HG03521 (cell line): ENCODE measurements around the gene GRIA1.

Experiments
- ATAC-seq: cut with Tn5 transposase; IDR thresholded peaks from one replicate; pipeline ENCODE4 v1.9.1; 2021; ENCODE audit warnings: mild to moderate bottlenecking, moderate library complexity; ENCODE audit not compliant: unreplicated experiment

The GRIA1 gene

GRCh38 chr5:153496835-153497234, 6.4 kb downstream of the GRIA1 start:
- no peak for ATAC-seq

DNA sequence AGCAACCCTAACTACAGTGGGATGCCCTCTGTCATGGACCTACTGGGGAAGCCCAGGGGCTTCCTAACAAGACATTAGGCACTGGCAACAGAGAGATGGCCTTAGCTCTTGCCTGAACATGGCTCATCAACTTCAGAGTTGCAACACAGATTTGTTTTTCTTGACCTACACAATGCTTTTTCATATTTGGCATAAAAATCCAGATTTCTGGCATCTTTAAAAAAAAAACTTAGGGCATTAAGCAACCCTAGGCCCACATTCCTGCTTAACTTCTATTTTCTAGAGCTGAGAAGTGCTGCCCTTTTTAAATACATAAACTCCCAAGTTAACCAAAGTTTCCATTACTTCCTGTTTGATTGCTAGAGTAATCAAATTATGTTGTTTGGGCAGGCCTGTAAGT, 8.0 kb downstream of the GRIA1 start:
- ATAC-seq = no peak

- ATAC-seq = no peak
Measured at GRCh38 chr5:153500178-153500577, 9.7 kb downstream of the GRIA1 start.

DNA sequence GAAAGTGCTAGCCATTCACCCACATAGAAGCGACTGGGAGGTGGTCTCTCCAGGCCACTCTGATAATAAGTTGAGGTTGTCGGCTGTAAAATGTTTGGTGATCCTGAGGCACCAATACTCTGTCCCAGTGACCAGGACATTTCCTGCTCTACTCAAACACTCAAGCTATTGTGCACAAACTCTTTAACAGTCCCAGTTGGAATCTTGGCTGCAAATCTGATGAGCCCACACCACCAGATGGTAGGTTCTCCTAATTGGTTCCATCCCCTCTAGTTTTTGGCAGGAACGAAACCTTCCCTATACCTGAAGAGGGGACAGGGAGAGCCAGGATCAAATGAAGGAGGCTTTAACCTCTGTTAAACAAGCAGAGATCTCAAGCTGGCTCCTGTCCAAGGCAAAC, 14.3 kb downstream of the GRIA1 start:
- ATAC-seq = no peak

DNA sequence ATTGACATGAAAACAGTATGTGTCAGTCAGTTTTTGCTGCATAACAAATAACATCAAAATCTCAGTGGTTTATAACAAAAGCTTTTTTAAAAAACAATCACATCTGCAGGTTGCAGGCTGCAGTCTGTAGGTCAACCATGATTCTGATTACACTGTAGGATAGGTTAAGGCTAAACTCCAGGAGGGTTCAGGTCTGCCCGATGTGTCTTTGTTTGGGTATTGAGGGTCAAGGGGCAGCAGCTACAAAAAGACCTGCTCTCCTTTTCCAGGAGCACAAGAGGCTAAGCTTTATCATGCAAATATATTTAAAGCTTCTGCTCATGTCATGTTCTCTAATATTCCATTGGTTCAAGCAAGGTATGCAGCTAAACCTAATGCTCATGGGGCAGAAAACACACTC, 18.2 kb downstream of the GRIA1 start:
- no peak for ATAC-seq

GRCh38 chr5:153511622-153512021, 21.2 kb downstream of the GRIA1 start:
- no peak for ATAC-seq

DNA sequence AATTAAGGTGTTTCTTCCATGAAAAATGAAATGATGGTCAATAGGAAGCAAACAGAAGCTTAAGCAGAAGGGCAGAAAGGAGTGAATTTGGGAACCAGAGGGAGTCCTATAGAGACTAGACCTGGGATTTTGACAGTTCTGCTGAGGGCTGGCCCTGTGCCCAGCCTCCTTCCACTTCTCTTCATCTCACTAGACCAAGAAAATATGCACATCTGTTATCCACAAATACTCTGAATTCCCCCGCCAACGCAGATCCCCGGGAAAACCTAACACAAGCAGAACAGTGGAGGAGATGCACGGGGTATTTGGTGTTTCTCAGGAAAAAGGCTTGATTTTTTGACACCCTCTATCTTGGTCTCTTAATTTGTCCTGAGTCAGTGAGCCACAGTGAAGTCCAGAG, 22.7 kb downstream of the GRIA1 start:
- ATAC-seq = no peak

- no peak for ATAC-seq
Measured at GRCh38 chr5:153515301-153515700, 24.8 kb downstream of the GRIA1 start.

- no peak for ATAC-seq
Measured at GRCh38 chr5:153516504-153517240, 26.2 kb downstream of the GRIA1 start.

DNA sequence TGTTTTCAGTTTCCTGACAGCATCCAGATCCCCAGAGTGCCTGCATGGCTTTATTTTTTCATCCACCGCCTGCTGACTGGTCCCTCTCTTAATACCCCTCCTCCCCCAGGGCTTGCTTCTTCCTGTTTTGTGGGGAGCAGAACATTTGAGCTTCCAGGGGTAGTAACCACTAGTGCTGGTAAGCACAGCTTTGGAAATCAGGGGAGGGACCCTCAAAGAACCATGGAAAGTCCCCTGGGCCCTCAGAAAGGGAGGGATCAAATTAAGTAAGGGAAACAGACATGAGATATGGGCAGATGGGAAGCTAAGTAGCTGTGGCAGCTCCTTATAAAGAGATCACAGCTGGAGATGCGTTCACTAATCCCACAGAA, 26.8 kb downstream of the GRIA1 start:
- ATAC-seq = no peak

GRCh38 chr5:153520137-153520536, 29.7 kb downstream of the GRIA1 start:
- no peak for ATAC-seq

GRCh38 chr5:153520952-153521351, 30.5 kb downstream of the GRIA1 start:
- ATAC-seq = no peak

DNA sequence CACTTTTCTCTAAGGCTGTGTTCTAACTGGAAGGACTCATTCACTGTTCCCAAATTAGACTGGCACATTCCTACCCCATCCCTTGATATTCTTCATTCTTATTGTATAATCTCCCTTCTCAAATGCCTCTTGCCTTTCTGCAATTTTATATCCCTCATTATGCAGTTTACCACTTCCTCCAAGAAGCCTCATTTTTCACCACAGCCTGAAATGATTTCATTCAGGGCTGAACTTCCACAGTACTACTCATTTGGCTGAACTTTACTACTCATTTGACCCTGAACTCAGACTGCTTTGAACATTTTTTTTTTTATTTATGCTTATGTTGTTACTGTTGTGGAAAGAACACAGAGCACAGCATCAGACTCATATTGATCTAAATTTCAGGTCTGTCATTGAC, 32.7 kb downstream of the GRIA1 start:
- no peak for ATAC-seq

DNA sequence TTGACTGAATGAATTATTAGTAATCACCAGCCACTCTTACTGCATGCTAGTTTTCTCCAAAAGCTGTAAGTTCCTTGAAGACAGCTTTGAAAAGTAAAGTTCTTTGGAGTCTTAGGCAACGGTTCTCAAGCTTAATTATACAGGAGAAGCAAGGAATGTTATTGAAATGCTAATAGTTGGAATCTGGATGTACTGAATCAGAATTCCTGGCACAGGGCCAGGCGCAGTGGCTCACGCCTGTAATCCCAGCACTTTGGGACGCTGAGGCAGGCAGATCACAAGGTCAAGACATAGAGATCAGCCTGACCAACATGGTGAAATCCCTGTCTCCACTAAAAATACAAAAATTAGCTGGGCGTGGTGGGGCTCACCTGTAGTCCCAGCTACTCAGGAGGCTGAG, 33.4 kb downstream of the GRIA1 start:
- no peak for ATAC-seq

DNA sequence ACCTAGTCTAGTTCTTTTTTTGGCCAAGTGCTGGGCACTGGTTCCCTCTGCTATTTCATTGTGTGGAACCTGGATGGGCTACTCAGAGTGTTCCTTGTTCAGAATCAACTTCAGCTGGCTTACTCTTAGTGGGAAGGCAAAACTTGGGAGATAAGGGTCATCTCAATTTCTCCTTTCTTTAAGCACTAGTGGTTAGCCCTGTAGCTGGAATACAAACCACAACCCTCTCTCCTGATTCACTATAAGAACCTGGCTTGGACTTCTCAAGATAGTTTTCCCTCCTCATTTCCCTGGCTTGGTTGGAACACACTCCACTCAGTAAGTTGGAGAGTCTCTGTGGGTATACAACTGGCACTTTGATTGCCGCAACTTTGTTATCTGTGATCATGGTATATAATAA, 35.1 kb downstream of the GRIA1 start:
- no peak for ATAC-seq

DNA sequence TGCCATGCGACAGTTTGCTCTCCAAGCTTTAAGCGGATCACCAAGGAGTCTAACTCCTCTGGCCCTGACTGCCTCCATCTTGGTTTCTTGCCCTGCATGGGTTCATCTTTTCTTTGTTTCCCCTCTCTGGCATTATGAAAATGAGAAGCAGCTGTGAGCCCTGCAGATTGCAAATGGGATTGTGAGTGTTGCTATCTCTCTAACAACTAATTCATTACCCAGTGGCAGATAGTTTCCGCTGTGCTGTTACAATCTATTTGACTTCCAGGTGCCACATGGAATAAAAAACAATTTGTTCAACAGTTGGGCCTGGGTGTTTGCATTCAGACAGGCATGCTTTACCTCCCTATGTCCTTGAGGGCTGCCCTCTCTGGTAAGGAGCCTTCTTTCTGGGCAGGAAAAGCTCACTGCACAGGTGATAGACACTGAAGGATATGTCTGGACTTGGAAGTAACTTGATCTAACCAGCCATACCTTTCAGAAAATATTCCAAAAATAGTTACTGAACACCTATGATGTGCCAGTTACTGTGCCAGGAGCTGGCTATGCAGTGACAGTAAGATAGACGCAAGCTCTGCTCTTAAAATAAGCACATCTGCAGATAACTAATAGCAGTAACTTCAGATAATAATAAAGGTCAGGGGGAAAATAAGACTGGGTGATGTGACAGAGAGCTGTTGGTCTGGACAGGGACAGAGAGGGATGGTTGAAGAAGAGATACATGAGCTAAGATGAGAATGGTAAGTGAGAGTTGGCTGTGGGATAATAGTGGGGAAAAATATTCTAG, 40.1 kb downstream of the GRIA1 start:
- ATAC-seq = no peak

GRCh38 chr5:153533546-153533945, 43.1 kb downstream of the GRIA1 start:
- ATAC-seq = no peak

DNA sequence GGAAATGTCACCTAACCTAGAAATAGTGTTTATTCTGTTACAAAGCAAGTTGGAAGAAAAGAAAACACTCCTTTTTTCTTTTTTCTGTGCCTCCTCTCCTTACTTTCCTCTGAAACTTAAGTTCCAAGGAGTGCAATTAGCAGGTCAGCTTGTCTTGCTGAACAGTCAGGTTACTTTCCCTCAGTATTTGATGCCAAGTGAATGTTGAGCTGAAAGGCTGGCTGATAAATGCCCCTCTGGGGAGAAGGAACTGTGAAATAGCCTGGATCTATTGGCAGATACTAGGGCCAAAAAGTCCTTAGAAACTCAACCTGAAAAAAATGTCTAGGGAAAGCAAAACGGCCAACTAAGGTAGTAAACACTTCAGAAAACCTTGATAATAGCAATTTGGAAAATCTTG, 43.6 kb downstream of the GRIA1 start:
- ATAC-seq = no peak

DNA sequence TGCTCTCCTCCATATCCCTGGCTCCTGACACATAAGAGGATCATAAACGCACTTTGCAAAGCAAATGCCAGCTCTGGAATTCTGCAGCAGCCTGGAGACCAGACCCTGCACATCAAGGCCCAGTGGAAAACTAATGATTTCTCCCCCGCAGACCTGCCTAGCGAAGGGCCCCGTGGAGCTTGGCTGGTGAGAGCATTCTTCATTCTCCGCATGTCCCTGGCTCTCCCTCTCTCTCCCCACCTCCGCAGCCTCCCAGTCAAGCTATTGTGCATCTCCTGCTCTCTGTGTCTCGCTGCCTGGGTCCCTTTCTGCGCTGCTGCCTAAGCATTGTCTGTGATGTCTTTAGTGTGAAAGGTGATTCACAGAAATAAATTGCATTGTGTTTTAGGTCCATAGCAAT, 46.7 kb downstream of the GRIA1 start:
- no peak for ATAC-seq

DNA sequence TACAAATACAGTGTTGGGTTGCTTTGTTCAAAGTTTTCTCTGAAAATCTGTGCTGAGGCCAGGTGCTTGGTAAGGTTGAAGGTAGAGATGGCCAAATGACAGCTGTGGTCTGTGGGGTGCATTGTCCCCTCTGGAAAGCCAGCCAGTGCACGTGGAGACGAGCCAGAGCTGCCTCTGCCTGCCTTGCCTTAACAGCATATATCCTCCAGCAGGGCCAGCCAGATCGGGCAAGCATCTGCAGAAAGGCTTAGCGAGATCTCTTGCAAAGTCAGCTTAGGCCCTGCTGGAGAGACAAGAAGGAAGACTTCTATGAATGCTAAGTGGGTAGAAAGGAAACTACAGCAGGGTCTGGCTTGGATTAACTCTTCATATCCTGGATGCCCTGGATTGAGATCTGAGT, 49.5 kb downstream of the GRIA1 start:
- ATAC-seq = no peak

DNA sequence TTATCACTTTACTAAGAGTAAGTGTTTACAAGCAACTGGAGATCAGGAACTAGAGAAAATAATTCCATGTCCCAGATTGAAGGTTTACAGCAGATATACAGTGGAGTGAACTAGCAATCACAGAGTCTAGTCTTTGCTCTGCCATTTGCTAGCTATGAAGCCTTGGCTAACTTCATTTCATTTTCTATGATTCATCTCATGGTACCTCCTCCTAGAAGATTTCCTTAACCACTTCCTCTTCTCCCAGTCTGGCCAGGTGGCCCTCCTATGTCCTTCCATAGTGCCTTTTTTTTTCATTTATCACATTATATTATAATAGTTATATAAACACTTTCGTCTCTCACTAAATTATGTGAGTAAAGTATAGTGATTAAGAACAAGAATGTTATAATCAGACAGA, 52.1 kb downstream of the GRIA1 start:
- no peak for ATAC-seq

GRCh38 chr5:153543288-153543687, 52.8 kb downstream of the GRIA1 start:
- ATAC-seq = no peak
